ENCODE data around the gene STPG3. TPM values are rescaled to one million over a fixed set of nuclear protein-coding genes. Genes with fewer than 3 reads are reported as not detected.

STPG3 gene
- total RNA-seq, 1 donor from 2014 or later = 0.58 TPM

DNA sequence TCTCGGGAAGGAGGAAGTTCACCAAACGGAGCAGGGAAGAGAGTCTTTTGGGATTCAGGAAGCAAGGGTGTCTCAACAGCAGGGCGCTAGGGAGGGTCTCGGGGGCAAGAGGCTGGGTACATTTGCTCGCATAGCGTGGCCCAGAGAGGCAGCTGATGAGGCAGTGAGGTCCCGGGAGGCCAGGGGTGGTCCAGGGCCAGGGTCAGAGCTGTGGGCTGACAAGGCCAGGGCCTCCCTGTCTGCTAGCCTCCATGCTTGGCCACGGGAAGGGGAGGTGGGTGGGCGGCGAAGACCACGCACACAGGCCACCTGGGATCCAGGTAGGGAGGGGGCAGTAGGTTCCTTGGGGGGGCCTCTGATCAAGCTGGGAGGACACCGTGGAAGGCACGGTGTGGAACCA is 39.6 kb upstream of the STPG3 start:
- Histone ChIP-seq H3K27ac (replicated peaks) (no peak overlapping the region), H3K4me1 (peaks cover 7% of the 10 kb centered on the region), H3K9me3 (replicated peaks) (no peaks in the 10 kb centered on the region), H3K4me3 (no peak overlapping the region), H3K27me3 (ENCODE audit: low read depth) (no peaks in the 10 kb centered on the region), H3K36me3 (peaks cover 13% of the 10 kb centered on the region)
- DNase-seq = no peak
- intact Hi-C loops (cut with micrococcal nuclease) = no loop called here
- no peak for TF ChIP-seq CTCF (IDR thresholded peaks at IDR 0.05; ENCODE audit: borderline replicate concordance)

DNA sequence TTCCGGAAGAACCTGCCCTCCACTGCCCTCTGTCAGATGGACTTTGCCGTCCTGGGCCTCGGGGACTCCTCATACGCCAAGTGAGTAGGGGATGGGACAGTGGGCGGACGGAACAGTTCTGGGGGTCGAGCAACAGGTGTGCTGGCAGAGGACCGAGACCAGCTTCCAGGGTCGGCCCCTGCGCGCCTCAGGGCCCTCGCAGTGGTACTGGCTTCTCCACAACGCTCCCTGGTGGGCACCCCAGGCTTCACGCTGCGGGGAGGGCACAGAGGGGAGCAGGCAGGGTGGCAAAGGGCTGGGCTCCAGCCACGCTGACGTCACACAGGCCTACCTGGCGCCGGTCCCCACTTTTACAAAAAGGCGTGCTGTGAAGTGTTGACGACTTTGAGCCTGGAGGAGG is 38.6 kb upstream of the STPG3 start:
- TF ChIP-seq CTCF (IDR thresholded peaks at IDR 0.05; ENCODE audit: borderline replicate concordance) = no peak
- Histone ChIP-seq H3K4me3 (no peak overlapping the region), H3K9me3 (replicated peaks) (no peaks in the 10 kb centered on the region), H3K4me1 (peaks cover 10% of the 10 kb centered on the region), H3K36me3 (peaks cover 15% of the 10 kb centered on the region), H3K27ac (replicated peaks) (no peak overlapping the region), H3K27me3 (ENCODE audit: low read depth) (no peaks in the 10 kb centered on the region)
- intact Hi-C loops (cut with micrococcal nuclease) = no loop called here
- DNase-seq = no peak

GRCh38 chr9:137213160-137214060 is 37.7 kb upstream of the STPG3 start:
- DNase-seq = no peak
- Histone ChIP-seq H3K4me3 (no peak overlapping the region), H3K27ac (replicated peaks) (no peak overlapping the region), H3K4me1 (peaks cover 19% of the 10 kb centered on the region), H3K27me3 (ENCODE audit: low read depth) (no peaks in the 10 kb centered on the region), H3K9me3 (replicated peaks) (no peaks in the 10 kb centered on the region), H3K36me3 (peaks cover 15% of the 10 kb centered on the region)
- intact Hi-C loops (cut with micrococcal nuclease) = no loop called here
- TF ChIP-seq CTCF (IDR thresholded peaks at IDR 0.05; ENCODE audit: borderline replicate concordance) = no peak

DNA sequence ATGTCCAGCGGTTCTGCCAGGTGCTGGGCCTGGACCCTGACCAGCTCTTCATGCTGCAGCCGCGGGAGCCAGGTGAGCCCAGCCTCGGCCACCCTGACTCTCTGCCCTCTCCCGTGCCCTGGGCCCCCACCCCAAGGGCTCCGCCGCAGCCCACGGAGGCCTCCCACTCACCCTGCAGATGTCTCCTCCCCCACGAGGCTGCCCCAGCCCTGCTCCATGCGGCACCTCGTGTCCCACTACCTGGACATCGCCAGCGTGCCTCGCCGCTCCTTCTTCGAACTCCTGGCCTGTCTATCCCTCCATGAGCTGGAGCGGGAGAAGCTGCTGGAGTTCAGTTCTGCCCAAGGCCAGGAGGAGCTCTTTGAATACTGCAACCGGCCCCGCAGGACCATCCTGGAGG is 36.5 kb upstream of the STPG3 start:
- Histone ChIP-seq H3K4me3 (no peak overlapping the region), H3K9me3 (replicated peaks) (no peaks in the 10 kb centered on the region), H3K36me3 (peaks cover 15% of the 10 kb centered on the region), H3K27ac (replicated peaks) (no peak overlapping the region), H3K4me1 (peaks cover 28% of the 10 kb centered on the region), H3K27me3 (ENCODE audit: low read depth) (no peaks in the 10 kb centered on the region)
- intact Hi-C loops (cut with micrococcal nuclease) = no loop called here
- no peak for DNase-seq
- no peak for TF ChIP-seq CTCF (IDR thresholded peaks at IDR 0.05; ENCODE audit: borderline replicate concordance)

DNA sequence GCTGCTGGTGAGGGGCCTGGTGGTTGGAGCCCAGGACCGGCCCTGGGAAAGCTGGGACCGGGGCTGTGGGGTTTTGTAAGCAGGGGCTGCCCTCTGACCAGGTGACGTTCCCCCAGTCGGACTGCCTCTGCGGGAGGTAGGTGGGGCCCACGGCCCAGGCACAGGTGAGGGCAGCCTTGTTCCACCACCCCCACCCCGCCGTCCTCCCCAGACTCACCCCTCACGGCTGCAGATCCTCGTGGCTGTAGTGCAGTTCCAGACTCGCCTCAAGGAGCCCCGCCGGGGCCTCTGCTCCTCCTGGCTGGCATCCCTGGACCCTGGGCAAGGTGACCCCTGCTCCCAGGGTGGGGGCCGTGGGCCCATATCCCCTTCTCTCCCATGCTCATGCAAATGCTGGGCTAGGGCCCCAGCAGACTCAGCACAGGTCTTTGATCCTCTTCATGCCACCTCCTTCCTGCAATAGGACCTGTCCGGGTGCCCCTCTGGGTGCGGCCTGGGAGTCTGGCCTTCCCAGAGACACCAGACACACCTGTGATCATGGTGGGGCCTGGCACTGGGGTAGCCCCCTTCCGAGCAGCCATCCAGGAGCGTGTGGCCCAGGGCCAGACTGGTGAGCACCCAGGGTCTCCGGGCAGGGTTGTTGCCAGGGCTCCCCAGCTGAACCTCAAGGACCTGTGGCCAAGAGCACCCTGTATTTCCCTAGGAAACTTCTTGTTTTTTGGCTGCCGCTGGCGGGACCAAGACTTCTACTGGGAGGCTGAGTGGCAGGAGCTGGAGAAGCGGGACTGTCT is 35.7 kb upstream of the STPG3 start:
- no peak overlapping the region for H3K4me3 ChIP-seq
- peaks cover 29% of the 10 kb centered on the region for H3K4me1 ChIP-seq
- H3K27me3 ChIP-seq (ENCODE audit: low read depth) = no peaks in the 10 kb centered on the region
- no peak for DNase-seq
- H3K36me3 ChIP-seq = peaks cover 15% of the 10 kb centered on the region
- no peak for TF ChIP-seq CTCF (IDR thresholded peaks at IDR 0.05; ENCODE audit: borderline replicate concordance)
- H3K27ac ChIP-seq (replicated peaks) = no peak overlapping the region
- intact Hi-C loops (cut with micrococcal nuclease) = no loop called here
- H3K9me3 ChIP-seq (replicated peaks) = no peaks in the 10 kb centered on the region
